PFSK-1 (cell line): ENCODE measurements around the gene FYN.

ENCODE experiments used
- FOXP2 ChIP-seq: optimal IDR thresholded peaks from 2 replicates; pipeline ENCODE3; 2011; ENCODE audit warnings: borderline replicate concordance, control low read depth, inconsistent platforms; ENCODE audit not compliant: insufficient read depth; ENCODE audit errors: extremely low read length, extremely low read depth
- POLR2AphosphoS5 ChIP-seq: IDR thresholded peaks from 2 replicates; pipeline ENCODE4 v1.6.1; 2012; ENCODE audit warnings: low read depth, mild to moderate bottlenecking, control low read depth, low read length, moderate library complexity
- SIN3A ChIP-seq: IDR thresholded peaks from 2 replicates; pipeline ENCODE4 v1.6.1; 2012; ENCODE audit warnings: mild to moderate bottlenecking, low read length, moderate library complexity, borderline replicate concordance; ENCODE audit not compliant: insufficient read depth
- TAF1 ChIP-seq: IDR thresholded peaks from 2 replicates; pipeline ENCODE4 v1.6.1; 2012; ENCODE audit warnings: low read length, control low read depth, borderline replicate concordance; ENCODE audit not compliant: insufficient read depth
- TF ChIP-seq, protein P1 (sequence below), 2 experiments: IDR thresholded peaks; 2 replicates each; pipeline versions ENCODE4 v1.6.1 to v1.8.0; 2011 to 2012; ENCODE audit warnings: low read depth in 2 of 2, low read length in 2 of 2, control low read depth in 1 of 2, inconsistent platforms in 1 of 2, mild to moderate bottlenecking in 1 of 2, moderate library complexity in 1 of 2; ENCODE audit not compliant: insufficient read depth in 1 of 2

The FYN gene

DNA sequence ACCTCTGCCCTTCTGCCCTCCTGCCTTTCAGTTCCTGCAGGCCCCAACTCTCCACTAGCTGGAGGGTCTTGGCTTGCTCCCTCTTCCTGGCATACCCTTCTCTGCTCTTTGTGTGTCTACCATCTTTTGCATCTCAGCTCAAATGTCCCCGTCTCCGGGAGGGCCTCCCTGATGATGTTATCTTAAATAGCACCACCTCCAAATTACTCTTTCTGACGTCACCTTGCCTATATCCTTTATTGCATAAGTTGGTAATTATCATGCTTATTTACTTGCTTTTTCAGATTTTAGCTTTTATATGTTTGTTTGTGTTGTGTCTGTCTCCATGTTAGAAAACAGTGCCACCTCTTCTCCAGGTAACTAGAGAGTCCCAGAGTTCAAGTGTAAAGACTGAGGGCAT is 36.0 kb upstream of the FYN start:
- TF ChIP-seq TAF1: no peak
- TF ChIP-seq POLR2AphosphoS5: no peak
- TF ChIP-seq, protein P1, sequence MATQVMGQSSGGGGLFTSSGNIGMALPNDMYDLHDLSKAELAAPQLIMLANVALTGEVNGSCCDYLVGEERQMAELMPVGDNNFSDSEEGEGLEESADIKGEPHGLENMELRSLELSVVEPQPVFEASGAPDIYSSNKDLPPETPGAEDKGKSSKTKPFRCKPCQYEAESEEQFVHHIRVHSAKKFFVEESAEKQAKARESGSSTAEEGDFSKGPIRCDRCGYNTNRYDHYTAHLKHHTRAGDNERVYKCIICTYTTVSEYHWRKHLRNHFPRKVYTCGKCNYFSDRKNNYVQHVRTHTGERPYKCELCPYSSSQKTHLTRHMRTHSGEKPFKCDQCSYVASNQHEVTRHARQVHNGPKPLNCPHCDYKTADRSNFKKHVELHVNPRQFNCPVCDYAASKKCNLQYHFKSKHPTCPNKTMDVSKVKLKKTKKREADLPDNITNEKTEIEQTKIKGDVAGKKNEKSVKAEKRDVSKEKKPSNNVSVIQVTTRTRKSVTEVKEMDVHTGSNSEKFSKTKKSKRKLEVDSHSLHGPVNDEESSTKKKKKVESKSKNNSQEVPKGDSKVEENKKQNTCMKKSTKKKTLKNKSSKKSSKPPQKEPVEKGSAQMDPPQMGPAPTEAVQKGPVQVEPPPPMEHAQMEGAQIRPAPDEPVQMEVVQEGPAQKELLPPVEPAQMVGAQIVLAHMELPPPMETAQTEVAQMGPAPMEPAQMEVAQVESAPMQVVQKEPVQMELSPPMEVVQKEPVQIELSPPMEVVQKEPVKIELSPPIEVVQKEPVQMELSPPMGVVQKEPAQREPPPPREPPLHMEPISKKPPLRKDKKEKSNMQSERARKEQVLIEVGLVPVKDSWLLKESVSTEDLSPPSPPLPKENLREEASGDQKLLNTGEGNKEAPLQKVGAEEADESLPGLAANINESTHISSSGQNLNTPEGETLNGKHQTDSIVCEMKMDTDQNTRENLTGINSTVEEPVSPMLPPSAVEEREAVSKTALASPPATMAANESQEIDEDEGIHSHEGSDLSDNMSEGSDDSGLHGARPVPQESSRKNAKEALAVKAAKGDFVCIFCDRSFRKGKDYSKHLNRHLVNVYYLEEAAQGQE (IDR thresholded peaks at IDR 0.05; ENCODE audit: insufficient read depth in 1 of 2, low read depth in 2 of 2, low read length in 2 of 2): no peak
- no peak for TF ChIP-seq SIN3A
- no peak for TF ChIP-seq FOXP2

DNA sequence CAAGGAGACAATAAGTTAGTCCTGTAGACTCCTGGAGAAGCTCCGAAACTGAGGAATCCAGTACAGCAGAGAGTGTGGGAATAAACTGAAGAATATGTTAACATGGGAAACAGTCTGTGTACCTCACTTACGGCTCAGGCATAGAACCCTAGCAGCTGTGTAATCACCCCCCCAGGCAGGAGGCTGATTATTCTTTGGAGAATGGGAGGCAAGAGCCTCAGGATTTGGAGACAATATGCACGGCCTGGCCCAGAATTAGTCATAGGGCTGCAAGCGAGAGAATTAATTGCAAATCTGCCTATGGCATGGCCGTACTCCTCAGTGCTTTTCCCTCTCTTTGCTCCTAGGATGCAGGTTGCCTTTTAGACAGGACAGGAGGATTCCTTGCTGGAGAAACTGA is 27.5 kb upstream of the FYN start:
- TF ChIP-seq POLR2AphosphoS5: no peak

DNA sequence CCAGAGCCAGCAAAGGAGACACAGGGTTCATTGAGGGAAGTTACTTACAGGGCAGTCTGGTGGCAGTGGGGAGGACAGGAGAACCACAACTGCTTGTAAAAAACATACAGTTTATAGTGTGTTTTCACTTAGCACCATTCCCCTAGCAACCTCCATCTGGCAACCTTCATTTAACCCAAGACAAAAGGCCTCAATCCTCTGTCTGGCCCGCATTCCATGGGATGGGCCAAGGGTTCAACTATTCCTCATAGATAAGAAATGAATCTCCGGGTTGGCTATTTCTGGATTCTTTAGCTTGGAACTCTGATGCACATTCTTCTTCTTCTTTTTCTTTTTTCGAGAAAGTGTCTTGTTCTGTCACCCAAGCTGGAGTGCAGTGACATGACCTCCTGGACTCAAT is 26.3 kb upstream of the FYN start:
- TF ChIP-seq, protein P1 (IDR thresholded peaks at IDR 0.05; ENCODE audit: insufficient read depth in 1 of 2, low read depth in 2 of 2, low read length in 2 of 2): no peak
- TF ChIP-seq POLR2AphosphoS5 (no peak), FOXP2 (no peak), SIN3A (no peak), TAF1 (no peak)

DNA sequence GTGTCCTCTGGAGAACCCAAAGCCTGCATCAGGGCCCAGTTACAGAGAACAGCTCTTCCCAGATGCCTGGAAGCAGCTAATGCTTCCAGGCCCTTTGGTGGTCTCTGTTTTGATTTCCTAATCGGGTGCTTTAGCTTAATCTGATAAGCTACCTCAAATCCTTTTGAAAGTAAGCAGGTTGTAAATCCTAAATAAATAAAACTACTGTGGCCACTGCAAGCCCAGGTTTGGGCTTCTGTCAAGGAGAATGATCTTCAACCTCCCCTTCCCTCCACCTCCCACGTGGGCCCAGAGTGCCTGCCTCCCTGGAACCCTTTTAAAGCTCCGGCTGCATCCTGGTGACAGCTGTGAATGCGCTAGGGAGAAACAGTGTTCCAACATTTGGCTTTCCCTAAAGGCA is 25.2 kb upstream of the FYN start:
- TF ChIP-seq FOXP2 (no peak), SIN3A (no peak), TAF1 (no peak), POLR2AphosphoS5 (no peak)
- TF ChIP-seq, protein P1 (IDR thresholded peaks at IDR 0.05; ENCODE audit: insufficient read depth in 1 of 2, low read depth in 2 of 2, low read length in 2 of 2): no peak

DNA sequence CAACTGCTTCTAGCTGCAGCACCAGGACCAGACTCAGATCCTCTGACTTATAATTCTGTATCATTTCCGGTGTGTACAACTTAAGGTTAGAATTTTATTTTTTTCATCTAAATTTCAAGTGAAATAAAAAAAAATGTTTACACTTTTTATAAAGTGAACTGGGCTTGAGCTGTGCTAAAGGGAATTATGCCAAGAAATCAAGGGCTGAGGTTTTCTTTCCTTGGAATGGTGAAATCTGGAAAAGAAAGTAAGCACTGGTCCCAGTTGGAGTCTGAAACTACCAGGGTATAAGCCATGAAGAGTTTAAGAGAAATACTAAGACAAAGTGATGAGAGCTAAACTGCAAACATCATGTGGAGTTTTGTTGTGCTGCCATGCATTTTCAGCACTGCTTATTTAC is 21.7 kb upstream of the FYN start:
- no peak for TF ChIP-seq POLR2AphosphoS5
- TF ChIP-seq, protein P1 (IDR thresholded peaks at IDR 0.05; ENCODE audit: insufficient read depth in 1 of 2, low read depth in 2 of 2, low read length in 2 of 2): no peak
- no peak for TF ChIP-seq SIN3A
- TF ChIP-seq FOXP2: no peak
- TF ChIP-seq TAF1: no peak
